GM23338 (cell line): ENCODE data around the gene SLC50A1. TPM values are rescaled to one million over a fixed set of nuclear protein-coding genes. Genes with fewer than 3 reads are reported as not detected.

Experiments
- ATAC-seq: fragments of 200-7000 bp; cut with Tn5 transposase; 3 replicates; pipeline ENCODE4 v1.9.1; 2020
- DNase-seq: peaks from one replicate; pipeline ENCODE4 v3.0.0-alpha.2; 2015; ENCODE audit warnings: low spot score
- H2AFZ ChIP-seq: fragments of 200-600 bp; sonication (generic); 2 replicates; pipeline ENCODE4 v1.8.0; 2016; ENCODE audit warnings: antibody characterized with exemption, mild to moderate bottlenecking, moderate library complexity
- H3F3A ChIP-seq: fragments of 200-600 bp; sonication (generic); replicated peaks from 2 replicates; pipeline ENCODE4 v1.8.0; 2017; ENCODE audit warnings: antibody characterized with exemption, mixed run types, low read depth
- H3K27ac ChIP-seq: fragments of 200-600 bp; sonication (generic); 2 replicates; pipeline ENCODE4 v1.6.1; 2016; ENCODE audit warnings: low read depth
- H3K27me3 ChIP-seq: fragments of 200-600 bp; sonication (generic); 2 replicates; pipeline ENCODE4 v1.8.0; 2016; ENCODE audit warnings: mild to moderate bottlenecking, mixed run types, moderate library complexity; ENCODE audit not compliant: insufficient read depth
- H3K36me3 ChIP-seq: fragments of 200-600 bp; sonication (generic); 2 replicates; pipeline ENCODE4 v1.8.0; 2016; ENCODE audit warnings: mild to moderate bottlenecking; ENCODE audit not compliant: insufficient read depth
- H3K4me1 ChIP-seq: fragments of 200-600 bp; sonication (generic); 2 replicates; pipeline ENCODE4 v1.8.0; 2016; ENCODE audit warnings: mild to moderate bottlenecking, moderate library complexity; ENCODE audit not compliant: insufficient read depth
- H3K4me2 ChIP-seq: fragments of 200-600 bp; sonication (generic); 2 replicates; pipeline ENCODE4 v1.7.1; 2017; ENCODE audit warnings: mixed run types
- H3K4me3 ChIP-seq: fragments of 200-600 bp; sonication (generic); 2 replicates; pipeline ENCODE4 v1.6.1; 2016; ENCODE audit warnings: mixed run types
- H3K79me2 ChIP-seq: fragments of 200-600 bp; sonication (generic); replicated peaks from 2 replicates; pipeline ENCODE4 v1.8.0; 2017; ENCODE audit warnings: mild to moderate bottlenecking; ENCODE audit not compliant: insufficient read depth
- H3K9me2 ChIP-seq: fragments of 200-600 bp; sonication (generic); 2 replicates; pipeline ENCODE4 v1.8.0; 2017; ENCODE audit not compliant: insufficient read depth
- H4K20me1 ChIP-seq: fragments of 200-600 bp; sonication (generic); replicated peaks from 2 replicates; pipeline ENCODE4 v1.8.0; 2017; ENCODE audit warnings: mild to moderate bottlenecking; ENCODE audit not compliant: insufficient read depth
- H3K27ac Mint-ChIP-seq: 2 replicates; pipeline ENCODE4 v1.8.0; 2020; ENCODE audit warnings: inconsistent platforms, mild to moderate bottlenecking, moderate library complexity, mixed read lengths
- H3K27me3 Mint-ChIP-seq: 3 replicates; pipeline ENCODE4 v1.8.0; 2022; ENCODE audit warnings: low read depth, mild to moderate bottlenecking, moderate library complexity, mixed read lengths, inconsistent platforms; ENCODE audit not compliant: insufficient read depth, poor library complexity
- H3K36me3 Mint-ChIP-seq: 3 replicates; pipeline ENCODE4 v1.8.0; 2021; ENCODE audit warnings: low read depth, mild to moderate bottlenecking, inconsistent platforms, moderate library complexity, mixed read lengths
- H3K4me1 Mint-ChIP-seq: 3 replicates; pipeline ENCODE4 v1.8.0; 2020; ENCODE audit warnings: mild to moderate bottlenecking, inconsistent platforms, mixed read lengths
- H3K4me3 Mint-ChIP-seq: 3 replicates; pipeline ENCODE4 v1.8.0; 2021; ENCODE audit warnings: moderate library complexity, mild to moderate bottlenecking, inconsistent platforms, mixed read lengths
- H3K9me3 Mint-ChIP-seq: 3 replicates; pipeline ENCODE4 v1.8.0; 2020; ENCODE audit warnings: moderate library complexity, mild to moderate bottlenecking, inconsistent platforms, mixed read lengths
- CREB1 ChIP-seq: fragments of 250-450 bp; sonication (Bioruptor Pico); IDR thresholded peaks from 2 replicates; pipeline ENCODE4 v1.5.0; 2020; ENCODE audit warnings: low read depth, mild to moderate bottlenecking, moderate library complexity
- CTCF ChIP-seq, 2 experiments: fragments of 200-600 bp in 1 of 2; sonication (generic) in 1 of 2; conservative IDR thresholded peaks; 2 replicates each; pipeline versions ENCODE4 v1.5.1 to v1.6.1; 2016 to 2017; ENCODE audit warnings: antibody characterized with exemption in 2 of 2, low read depth in 2 of 2, mild to moderate bottlenecking in 2 of 2, moderate library complexity in 1 of 2
- EZH2 ChIP-seq: fragments of 200-600 bp; sonication (generic); IDR thresholded peaks from one replicate; pipeline ENCODE4 v1.8.0; 2017; ENCODE audit warnings: antibody characterized with exemption, mild to moderate bottlenecking, low read depth; ENCODE audit not compliant: unreplicated experiment
- EZH2phosphoT487 ChIP-seq: fragments of 200-600 bp; sonication (generic); IDR thresholded peaks from one replicate; pipeline ENCODE4 v1.8.1; 2018; ENCODE audit warnings: antibody characterized with exemption; ENCODE audit not compliant: unreplicated experiment
- JUNB ChIP-seq: IDR thresholded peaks from one replicate; pipeline ENCODE4 v1.6.1; 2016; ENCODE audit warnings: antibody characterized with exemption; ENCODE audit not compliant: unreplicated experiment
- NANOG ChIP-seq: IDR thresholded peaks from 2 replicates; pipeline ENCODE4 v1.6.1; 2016; ENCODE audit warnings: antibody characterized with exemption, borderline replicate concordance
- POLR2AphosphoS5 ChIP-seq: IDR thresholded peaks from 2 replicates; pipeline ENCODE4 v1.6.1; 2016; ENCODE audit warnings: antibody characterized with exemption, low read depth
- STAT1 ChIP-seq: IDR thresholded peaks from one replicate; pipeline ENCODE4 v1.6.1; 2016; ENCODE audit warnings: antibody characterized with exemption; ENCODE audit not compliant: unreplicated experiment
- ZNF114 ChIP-seq: fragments of 250-450 bp; sonication (Bioruptor Pico); IDR thresholded peaks from 2 replicates; pipeline ENCODE4 v1.5.0; 2020; ENCODE audit warnings: mild to moderate bottlenecking, moderate library complexity
- ZNF331 ChIP-seq: fragments of 250-450 bp; sonication (Bioruptor Pico); IDR thresholded peaks from 2 replicates; pipeline ENCODE4 v1.5.0; 2020; ENCODE audit warnings: low read depth, mild to moderate bottlenecking, moderate library complexity
- polyA plus RNA-seq: library from polyadenylated mRNA; unstranded; fragments of >200 nt; fragmentation: Nextera tagmentation; extraction: Ambion mirVana; gene quantifications from 2 replicates; pipeline ENCODE4 v1.2.1, GENCODE V29; 2016
- total RNA-seq: library from RNA; depleted of rRNA; stranded (reverse); fragments of >200 nt; shearing (Covaris generic); gene quantifications from 2 replicates; pipeline ENCODE4 v1.2.3, GENCODE V29; 2014
- TF ChIP-seq, protein P1 (sequence below): fragments of 250-450 bp; sonication (Bioruptor Pico); IDR thresholded peaks from 2 replicates; pipeline ENCODE4 v1.5.0; 2020; ENCODE audit warnings: mild to moderate bottlenecking, moderate library complexity
- TF ChIP-seq, protein P2 (sequence below): IDR thresholded peaks from one replicate; pipeline ENCODE4 v1.6.1; 2018; ENCODE audit warnings: antibody characterized with exemption; ENCODE audit not compliant: unreplicated experiment
- TF ChIP-seq, protein P3 (sequence below): IDR thresholded peaks from 2 replicates; pipeline ENCODE4 v1.6.1; 2016; ENCODE audit warnings: antibody characterized with exemption

The SLC50A1 gene
- total and polyA plus RNA-seq, 2 experiments from 2014 or later, result 30.0 to 63.9 TPM

- DNase-seq, result no peak
- no peak for ATAC-seq
Observed at GRCh38 chr1:155113450-155113980, 22.1 kb upstream of the SLC50A1 start.

More at GRCh38 chr1:155113450-155113980, 22.1 kb upstream of the SLC50A1 start:
- no peaks in the 10 kb centered on the region for H3K9me3 Mint-ChIP-seq
- H3K36me3 Mint-ChIP-seq, result no peaks in the 10 kb centered on the region
- no peaks in the 10 kb centered on the region for H3K27me3 ChIP-seq
- H3K9me2 ChIP-seq, result no peaks in the 10 kb centered on the region
- H3K27ac ChIP-seq, result no peak overlapping the region
- 0 out of 2 replicates have a peak, but pooled peaks cover 3% of the 10 kb centered on the region for H3F3A ChIP-seq
- 0 out of 3 replicates have a peak, but pooled peaks cover 2% of the 10 kb centered on the region for H3K4me1 Mint-ChIP-seq
- peak overlapping the region; percentile 66 for H2AFZ ChIP-seq
- H3K36me3 ChIP-seq, result no peaks in the 10 kb centered on the region
- H4K20me1 ChIP-seq, result no peaks in the 10 kb centered on the region
- H3K4me3 ChIP-seq, result no peak overlapping the region
- no peaks in the 10 kb centered on the region for H3K79me2 ChIP-seq
- H3K4me1 ChIP-seq, result peaks cover 4% of the 10 kb centered on the region; the same call in 1 of the 2 replicates
- H3K27ac Mint-ChIP-seq, result no peak overlapping the region
- TF ChIP-seq ZNF114 (no peak), EZH2phosphoT487 (no peak), CTCF (conservative IDR thresholded peaks at IDR 0.05; ENCODE audit: low read depth in 2 of 2) (no peak), CREB1 (CRISPR knock-in tag) (no peak), POLR2AphosphoS5 (no peak), JUNB (no peak), EZH2 (no peak), STAT1 (no peak), NANOG (no peak), ZNF331 (CRISPR knock-in tag) (no peak)
- TF ChIP-seq, protein P1, sequence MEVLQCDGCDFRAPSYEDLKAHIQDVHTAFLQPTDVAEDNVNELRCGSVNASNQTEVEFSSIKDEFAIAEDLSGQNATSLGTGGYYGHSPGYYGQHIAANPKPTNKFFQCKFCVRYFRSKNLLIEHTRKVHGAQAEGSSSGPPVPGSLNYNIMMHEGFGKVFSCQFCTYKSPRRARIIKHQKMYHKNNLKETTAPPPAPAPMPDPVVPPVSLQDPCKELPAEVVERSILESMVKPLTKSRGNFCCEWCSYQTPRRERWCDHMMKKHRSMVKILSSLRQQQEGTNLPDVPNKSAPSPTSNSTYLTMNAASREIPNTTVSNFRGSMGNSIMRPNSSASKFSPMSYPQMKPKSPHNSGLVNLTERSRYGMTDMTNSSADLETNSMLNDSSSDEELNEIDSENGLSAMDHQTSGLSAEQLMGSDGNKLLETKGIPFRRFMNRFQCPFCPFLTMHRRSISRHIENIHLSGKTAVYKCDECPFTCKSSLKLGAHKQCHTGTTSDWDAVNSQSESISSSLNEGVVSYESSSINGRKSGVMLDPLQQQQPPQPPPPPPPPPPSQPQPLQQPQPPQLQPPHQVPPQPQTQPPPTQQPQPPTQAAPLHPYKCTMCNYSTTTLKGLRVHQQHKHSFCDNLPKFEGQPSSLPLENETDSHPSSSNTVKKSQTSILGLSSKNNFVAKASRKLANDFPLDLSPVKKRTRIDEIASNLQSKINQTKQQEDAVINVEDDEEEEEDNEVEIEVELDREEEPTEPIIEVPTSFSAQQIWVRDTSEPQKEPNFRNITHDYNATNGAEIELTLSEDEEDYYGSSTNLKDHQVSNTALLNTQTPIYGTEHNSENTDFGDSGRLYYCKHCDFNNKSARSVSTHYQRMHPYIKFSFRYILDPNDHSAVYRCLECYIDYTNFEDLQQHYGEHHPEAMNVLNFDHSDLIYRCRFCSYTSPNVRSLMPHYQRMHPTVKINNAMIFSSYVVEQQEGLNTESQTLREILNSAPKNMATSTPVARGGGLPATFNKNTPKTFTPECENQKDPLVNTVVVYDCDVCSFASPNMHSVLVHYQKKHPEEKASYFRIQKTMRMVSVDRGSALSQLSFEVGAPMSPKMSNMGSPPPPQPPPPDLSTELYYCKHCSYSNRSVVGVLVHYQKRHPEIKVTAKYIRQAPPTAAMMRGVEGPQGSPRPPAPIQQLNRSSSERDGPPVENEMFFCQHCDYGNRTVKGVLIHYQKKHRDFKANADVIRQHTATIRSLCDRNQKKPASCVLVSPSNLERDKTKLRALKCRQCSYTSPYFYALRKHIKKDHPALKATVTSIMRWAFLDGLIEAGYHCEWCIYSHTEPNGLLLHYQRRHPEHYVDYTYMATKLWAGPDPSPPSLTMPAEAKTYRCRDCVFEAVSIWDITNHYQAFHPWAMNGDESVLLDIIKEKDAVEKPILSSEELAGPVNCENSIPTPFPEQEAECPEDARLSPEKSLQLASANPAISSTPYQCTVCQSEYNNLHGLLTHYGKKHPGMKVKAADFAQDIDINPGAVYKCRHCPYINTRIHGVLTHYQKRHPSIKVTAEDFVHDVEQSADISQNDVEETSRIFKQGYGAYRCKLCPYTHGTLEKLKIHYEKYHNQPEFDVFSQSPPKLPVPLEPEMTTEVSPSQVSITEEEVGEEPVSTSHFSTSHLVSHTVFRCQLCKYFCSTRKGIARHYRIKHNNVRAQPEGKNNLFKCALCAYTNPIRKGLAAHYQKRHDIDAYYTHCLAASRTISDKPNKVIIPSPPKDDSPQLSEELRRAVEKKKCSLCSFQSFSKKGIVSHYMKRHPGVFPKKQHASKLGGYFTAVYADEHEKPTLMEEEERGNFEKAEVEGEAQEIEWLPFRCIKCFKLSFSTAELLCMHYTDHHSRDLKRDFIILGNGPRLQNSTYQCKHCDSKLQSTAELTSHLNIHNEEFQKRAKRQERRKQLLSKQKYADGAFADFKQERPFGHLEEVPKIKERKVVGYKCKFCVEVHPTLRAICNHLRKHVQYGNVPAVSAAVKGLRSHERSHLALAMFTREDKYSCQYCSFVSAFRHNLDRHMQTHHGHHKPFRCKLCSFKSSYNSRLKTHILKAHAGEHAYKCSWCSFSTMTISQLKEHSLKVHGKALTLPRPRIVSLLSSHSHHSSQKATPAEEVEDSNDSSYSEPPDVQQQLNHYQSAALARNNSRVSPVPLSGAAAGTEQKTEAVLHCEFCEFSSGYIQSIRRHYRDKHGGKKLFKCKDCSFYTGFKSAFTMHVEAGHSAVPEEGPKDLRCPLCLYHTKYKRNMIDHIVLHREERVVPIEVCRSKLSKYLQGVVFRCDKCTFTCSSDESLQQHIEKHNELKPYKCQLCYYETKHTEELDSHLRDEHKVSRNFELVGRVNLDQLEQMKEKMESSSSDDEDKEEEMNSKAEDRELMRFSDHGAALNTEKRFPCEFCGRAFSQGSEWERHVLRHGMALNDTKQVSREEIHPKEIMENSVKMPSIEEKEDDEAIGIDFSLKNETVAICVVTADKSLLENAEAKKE (CRISPR knock-in tag), result no peak
- TF ChIP-seq, protein P2, sequence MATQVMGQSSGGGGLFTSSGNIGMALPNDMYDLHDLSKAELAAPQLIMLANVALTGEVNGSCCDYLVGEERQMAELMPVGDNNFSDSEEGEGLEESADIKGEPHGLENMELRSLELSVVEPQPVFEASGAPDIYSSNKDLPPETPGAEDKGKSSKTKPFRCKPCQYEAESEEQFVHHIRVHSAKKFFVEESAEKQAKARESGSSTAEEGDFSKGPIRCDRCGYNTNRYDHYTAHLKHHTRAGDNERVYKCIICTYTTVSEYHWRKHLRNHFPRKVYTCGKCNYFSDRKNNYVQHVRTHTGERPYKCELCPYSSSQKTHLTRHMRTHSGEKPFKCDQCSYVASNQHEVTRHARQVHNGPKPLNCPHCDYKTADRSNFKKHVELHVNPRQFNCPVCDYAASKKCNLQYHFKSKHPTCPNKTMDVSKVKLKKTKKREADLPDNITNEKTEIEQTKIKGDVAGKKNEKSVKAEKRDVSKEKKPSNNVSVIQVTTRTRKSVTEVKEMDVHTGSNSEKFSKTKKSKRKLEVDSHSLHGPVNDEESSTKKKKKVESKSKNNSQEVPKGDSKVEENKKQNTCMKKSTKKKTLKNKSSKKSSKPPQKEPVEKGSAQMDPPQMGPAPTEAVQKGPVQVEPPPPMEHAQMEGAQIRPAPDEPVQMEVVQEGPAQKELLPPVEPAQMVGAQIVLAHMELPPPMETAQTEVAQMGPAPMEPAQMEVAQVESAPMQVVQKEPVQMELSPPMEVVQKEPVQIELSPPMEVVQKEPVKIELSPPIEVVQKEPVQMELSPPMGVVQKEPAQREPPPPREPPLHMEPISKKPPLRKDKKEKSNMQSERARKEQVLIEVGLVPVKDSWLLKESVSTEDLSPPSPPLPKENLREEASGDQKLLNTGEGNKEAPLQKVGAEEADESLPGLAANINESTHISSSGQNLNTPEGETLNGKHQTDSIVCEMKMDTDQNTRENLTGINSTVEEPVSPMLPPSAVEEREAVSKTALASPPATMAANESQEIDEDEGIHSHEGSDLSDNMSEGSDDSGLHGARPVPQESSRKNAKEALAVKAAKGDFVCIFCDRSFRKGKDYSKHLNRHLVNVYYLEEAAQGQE, result no peak
- TF ChIP-seq, protein P3, sequence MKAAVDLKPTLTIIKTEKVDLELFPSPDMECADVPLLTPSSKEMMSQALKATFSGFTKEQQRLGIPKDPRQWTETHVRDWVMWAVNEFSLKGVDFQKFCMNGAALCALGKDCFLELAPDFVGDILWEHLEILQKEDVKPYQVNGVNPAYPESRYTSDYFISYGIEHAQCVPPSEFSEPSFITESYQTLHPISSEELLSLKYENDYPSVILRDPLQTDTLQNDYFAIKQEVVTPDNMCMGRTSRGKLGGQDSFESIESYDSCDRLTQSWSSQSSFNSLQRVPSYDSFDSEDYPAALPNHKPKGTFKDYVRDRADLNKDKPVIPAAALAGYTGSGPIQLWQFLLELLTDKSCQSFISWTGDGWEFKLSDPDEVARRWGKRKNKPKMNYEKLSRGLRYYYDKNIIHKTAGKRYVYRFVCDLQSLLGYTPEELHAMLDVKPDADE, result no peak
- H3K27me3 Mint-ChIP-seq, result peaks cover 9% of the 10 kb centered on the region
- no peak overlapping the region for H3K4me2 ChIP-seq
- no peak overlapping the region for H3K4me3 Mint-ChIP-seq
